GM19438 (cell line): Measurements from ENCODE around the gene FOXC2.

Experiments
- ATAC-seq: cut with Tn5 transposase; IDR thresholded peaks from one replicate; pipeline ENCODE4 v1.9.1; 2021; ENCODE audit warnings: low read depth; ENCODE audit not compliant: unreplicated experiment

FOXC2 gene

GRCh38 chr16:86532526-86532815 lies 34.2 kb upstream of the FOXC2 start:
- no peak for ATAC-seq

DNA sequence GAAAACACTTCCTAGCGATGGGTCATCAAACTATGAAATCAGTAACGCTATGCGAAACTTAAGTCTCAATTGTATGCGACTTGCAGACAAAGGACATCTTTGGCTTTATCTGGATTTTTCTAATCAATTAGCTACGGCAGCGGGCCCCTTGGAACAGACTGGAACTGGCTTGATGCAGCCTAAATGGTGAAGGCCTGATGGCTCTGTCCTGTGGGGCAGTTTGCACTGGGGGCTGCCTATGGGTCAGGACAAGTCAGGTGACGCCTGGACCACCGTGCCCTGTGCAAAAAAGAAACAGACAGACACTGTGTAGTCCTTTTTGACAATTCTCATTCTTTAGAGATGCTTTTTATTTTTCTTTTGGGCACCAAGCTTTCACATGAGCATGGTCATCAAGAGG lies 33.6 kb upstream of the FOXC2 start:
- no peak for ATAC-seq

DNA sequence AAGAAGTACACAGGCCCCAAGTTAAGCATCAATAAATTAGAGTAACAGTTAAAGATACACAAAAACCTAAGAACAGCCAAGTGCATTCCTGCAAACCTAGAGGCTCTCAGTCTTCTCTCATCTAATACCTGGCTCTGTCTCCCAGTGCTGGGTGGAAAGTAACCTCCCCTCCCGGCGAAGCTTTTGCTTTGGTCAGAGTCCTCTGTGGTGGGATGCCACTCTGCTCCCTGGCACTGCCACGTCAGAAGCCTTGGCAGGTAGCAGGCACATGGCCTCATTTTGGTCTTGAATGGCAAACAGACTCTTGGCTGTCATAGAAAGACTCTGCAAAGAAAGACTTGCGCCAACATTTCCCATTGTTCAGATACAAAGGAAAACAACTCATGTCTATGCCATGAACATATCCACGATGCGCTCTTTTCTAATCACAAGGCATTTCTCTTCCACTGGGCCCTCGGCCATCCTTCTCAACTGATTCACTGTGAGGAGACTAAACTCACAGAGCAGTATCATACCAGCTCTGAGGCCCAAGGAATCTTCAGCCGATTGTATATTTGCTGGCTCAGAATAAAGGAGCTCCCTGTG lies 32.8 kb upstream of the FOXC2 start:
- no peak for ATAC-seq

GRCh38 chr16:86534779-86535615 lies 31.6 kb upstream of the FOXC2 start:
- ATAC-seq: no peak

- ATAC-seq: no peak
Observed at GRCh38 chr16:86536621-86537020, 30.0 kb upstream of the FOXC2 start.

- ATAC-seq: no peak
Observed at GRCh38 chr16:86537486-86537885, 29.1 kb upstream of the FOXC2 start.

DNA sequence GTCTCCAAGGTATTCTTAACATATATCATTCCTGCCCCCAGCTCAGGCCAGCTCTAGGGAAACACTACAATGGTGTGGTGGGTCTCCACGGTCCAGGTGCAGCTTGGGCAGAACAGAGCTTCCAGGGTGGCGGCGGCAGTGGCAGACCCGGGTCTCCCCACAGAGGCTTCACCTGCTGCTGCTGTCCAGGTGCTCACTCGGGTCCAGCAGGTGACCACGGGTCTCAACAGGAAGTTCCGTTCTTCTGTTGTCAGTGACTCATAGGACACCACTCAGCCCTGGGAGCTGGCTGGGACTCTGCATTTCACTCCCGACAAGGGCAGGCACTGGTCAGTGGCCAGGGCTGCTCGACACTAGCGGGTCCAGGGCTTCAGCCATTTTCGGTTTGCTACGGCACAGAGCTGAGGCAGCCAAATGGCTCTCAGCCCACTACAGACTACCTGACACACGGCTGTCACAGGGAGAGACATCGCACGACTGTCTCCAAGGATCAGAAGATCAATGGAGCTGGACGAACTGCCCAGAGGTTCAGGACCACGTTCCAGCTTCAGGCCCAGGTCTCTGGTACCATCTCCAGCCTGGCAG lies 28.3 kb upstream of the FOXC2 start:
- ATAC-seq: no peak

- ATAC-seq: no peak
Observed at GRCh38 chr16:86540894-86541293, 25.7 kb upstream of the FOXC2 start.

- no peak for ATAC-seq
Observed at GRCh38 chr16:86541560-86541959, 25.1 kb upstream of the FOXC2 start.

DNA sequence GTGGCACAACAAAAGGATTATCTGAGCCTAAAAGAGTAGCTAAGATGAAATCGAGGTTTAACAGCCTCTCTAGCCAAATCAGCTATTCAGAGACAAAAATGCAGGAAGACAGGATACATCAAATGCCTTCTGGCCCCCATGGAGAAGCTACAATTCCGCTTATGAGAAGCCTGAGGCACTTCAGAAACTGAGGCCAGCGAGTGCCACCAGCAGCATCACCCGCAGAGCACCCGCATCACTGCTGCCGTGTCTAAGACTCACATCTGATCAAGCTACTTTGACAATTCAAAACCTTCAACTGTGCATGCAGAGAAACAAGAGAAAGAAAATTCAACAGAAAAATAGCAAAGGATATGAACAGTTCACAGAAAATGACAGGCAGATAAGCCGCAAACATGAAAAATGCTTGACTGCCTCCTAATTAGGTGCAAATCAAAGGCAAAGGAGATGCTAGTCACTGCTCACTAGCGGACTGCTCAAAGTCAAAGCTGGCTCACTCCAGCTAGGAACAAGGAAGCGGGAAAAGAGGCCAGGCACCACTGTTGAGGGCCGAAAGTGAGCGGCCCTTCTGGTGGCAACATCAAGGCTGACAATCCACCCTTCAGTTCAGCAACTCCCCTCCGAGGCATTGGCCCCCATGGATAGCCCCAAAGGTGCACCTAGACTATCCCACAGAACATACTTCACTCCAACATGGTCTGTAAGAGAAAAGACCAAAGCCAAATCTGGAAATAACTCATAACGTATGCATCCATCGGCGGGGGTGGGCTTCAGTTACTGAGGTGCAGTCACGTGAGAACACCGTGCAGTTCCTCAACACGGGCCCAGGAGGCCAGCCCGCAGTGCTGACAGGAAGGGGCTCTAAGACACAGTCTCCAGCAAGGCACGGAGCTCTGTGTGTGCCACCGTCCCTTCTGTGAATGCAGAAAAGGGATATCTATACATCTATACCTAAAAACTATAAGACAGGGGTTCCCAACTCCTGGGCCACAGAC lies 23.6 kb upstream of the FOXC2 start:
- no peak for ATAC-seq

GRCh38 chr16:86545481-86545880 lies 21.1 kb upstream of the FOXC2 start:
- no peak for ATAC-seq

DNA sequence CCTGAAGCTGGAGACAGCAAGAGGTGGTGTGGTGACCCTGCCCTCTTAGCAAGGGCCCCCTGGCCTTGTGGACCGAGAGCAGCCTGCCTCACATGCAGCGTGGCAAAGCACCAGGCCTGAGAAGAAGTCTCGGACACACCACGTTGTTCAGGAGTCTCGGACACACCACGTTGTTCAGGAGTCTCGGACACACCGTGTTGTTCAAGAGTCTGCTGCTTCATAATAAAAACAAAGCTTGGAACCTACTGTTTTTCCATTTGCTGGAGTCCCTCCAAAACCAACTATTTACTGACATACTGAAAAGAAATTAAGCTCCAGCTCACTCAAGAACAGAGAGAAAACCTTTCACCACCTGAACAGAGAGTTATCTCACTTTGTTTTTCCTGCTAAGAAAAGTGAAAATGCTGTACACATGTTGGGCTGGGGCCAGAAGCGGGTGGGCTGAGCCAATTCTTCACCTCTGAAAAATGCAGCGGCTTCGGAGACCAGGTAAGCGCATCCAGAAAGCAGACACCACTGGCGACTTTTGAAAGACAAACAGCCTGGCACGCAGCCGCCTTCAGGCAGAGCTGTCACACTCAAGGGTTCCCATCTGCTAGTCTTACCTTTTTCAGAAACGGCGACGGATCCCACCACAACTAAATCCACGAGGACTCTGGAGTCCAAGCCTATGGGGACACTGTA lies 20.5 kb upstream of the FOXC2 start:
- no peak for ATAC-seq

GRCh38 chr16:86546638-86547013 lies 20.0 kb upstream of the FOXC2 start:
- no peak for ATAC-seq

DNA sequence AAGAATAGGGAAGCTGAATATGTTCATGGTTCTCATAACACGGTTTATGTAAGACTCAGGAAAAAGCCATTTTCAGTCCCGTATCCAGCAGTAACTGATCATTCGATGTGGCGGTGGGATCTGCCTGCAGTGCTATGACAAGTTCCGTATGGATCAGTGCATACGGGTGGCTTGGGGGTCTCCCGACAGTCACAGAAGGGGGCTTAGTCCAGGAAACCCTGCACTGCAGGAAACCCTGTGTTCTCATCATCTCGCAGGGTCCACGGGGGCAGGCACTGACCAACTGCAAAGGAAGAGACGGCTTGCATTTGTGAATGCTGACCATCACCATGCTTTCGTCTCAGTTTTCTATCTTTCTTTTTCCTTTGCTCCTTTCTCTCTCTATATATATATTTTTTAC lies 19.3 kb upstream of the FOXC2 start:
- no peak for ATAC-seq

DNA sequence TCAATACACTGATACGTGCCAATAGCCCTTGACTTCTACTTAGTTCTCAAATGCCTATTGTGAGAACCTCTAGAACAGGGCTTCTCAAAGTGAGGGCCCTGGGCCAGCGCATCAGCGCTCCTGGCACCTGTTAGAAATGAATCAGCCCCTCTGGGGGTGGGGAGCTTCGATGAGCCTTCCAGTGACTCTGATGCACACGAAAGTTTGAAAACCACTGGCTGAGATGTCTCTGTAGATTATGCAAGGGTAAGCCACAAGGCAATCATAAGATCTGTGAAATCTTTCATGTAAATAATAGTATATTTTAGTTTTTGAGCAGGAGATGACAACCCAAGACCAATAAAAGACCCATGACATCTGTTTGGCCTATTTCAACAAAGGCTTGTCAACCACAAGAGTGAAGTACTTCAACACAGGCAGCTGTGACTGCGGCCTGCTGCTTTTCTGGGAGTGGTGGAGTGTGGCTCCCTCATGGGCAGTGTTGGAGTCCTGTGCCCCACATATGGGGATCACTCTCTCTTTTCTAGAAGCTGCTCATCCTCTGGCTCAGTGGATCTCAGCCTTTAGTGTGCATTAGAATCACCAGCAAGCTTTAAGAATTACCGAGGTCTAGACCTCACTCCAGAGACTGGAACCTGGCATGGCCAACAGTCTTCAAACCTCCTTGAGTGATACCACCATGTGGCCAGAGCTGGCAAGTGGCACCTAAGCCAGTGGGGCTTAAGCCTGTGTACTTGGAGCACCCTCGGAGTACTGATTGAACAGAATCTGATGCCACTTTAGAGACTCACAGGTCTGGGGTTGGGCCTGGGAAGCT lies 17.3 kb upstream of the FOXC2 start:
- ATAC-seq: no peak

GRCh38 chr16:86549893-86550190 lies 16.8 kb upstream of the FOXC2 start:
- ATAC-seq: no peak

DNA sequence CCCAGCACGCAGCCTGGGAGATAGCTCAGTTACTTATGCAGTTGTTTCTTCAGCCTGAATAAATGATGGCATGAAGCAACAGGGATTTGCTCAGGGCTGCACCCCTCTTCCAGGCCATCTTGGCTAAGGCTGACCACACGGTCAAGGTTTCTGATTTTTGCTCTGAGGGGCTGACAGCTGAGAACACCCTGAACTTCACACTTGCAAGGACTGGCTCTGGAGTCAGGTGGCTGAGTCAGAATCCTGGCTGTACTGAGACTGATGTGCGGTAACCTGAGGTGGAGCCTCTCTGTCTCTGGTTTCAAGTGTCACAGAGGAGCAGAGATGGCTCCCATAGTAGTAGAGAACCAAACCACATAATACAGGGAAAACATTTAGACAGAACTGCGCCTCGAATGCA lies 16.3 kb upstream of the FOXC2 start:
- no peak for ATAC-seq

GRCh38 chr16:86553356-86553755 lies 13.3 kb upstream of the FOXC2 start:
- ATAC-seq: no peak

GRCh38 chr16:86554599-86554916 lies 12.1 kb upstream of the FOXC2 start:
- no peak for ATAC-seq
